ENCODE measurements around the gene TUBA1A.
"Not testable (repeated sequence)": the region's sequence is repeated elsewhere in the genome, so short reads cannot be mapped to it uniquely, and the experiment has no call there.

The TUBA1A gene

GRCh38 chr12:49170924-49171323 is 18.0 kb downstream of the TUBA1A start:
- no peak for TF ChIP-seq CTCF (IDR thresholded peaks at IDR 0.05; ENCODE audit: insufficient read depth, low read depth, low read length, missing control alignments)
- no peak for DNase-seq (ENCODE audit: low read depth)
- H3K4me3 ChIP-seq (ENCODE audit: low read length) = no peak overlapping the region

DNA sequence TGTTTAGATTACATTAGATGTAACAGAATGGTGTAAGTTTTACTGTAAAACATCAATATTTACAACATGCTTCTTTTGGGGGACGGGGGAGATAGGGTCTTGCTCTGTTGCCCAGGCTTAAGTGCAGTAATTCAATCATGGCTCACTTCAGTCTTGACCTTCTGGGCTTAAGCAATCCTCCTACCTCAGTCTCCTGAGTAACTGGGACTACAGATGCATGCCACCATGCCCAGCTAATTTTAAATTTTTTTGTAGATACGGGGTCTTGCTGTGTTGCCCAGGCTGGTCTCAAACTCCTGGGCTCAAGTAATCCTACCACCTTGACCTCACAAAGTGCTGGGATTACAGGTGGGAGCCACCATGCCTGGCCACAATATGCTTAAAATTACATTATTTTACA is 23.8 kb downstream of the TUBA1A start:
- H3K4me3 ChIP-seq (ENCODE audit: low read length) = no peak overlapping the region
- no peak for TF ChIP-seq CTCF (IDR thresholded peaks at IDR 0.05; ENCODE audit: insufficient read depth, low read depth, low read length, missing control alignments)
- no peak for DNase-seq (ENCODE audit: low read depth)

GRCh38 chr12:49161901-49162300 is 27.0 kb downstream of the TUBA1A start:
- not testable (repeated sequence) for H3K4me3 ChIP-seq (ENCODE audit: low read length)

GRCh38 chr12:49161092-49161795 is 27.6 kb downstream of the TUBA1A start:
- no peak overlapping the region for H3K4me3 ChIP-seq (ENCODE audit: low read length)
- TF ChIP-seq CTCF (IDR thresholded peaks at IDR 0.05; ENCODE audit: insufficient read depth, low read depth, low read length, missing control alignments) = no peak
- no peak for DNase-seq (ENCODE audit: low read depth)

More at GRCh38 chr12:49161901-49162300, 27.0 kb downstream of the TUBA1A start:
- DNase-seq (ENCODE audit: low read depth) = not testable (repeated sequence)

- DNase-seq (ENCODE audit: low read depth) = peak; percentile 8
- TF ChIP-seq CTCF (IDR thresholded peaks at IDR 0.05; ENCODE audit: insufficient read depth, low read depth, low read length, missing control alignments) = no peak
- no peak overlapping the region for H3K4me3 ChIP-seq (ENCODE audit: low read length)
Measured at GRCh38 chr12:49160399-49160798, 28.5 kb downstream of the TUBA1A start.

GRCh38 chr12:49154221-49154620 is 34.7 kb downstream of the TUBA1A start:
- H3K4me3 ChIP-seq (ENCODE audit: low read length) = no peak overlapping the region
- DNase-seq (ENCODE audit: low read depth) = no peak
- TF ChIP-seq CTCF (IDR thresholded peaks at IDR 0.05; ENCODE audit: insufficient read depth, low read depth, low read length, missing control alignments) = no peak

DNA sequence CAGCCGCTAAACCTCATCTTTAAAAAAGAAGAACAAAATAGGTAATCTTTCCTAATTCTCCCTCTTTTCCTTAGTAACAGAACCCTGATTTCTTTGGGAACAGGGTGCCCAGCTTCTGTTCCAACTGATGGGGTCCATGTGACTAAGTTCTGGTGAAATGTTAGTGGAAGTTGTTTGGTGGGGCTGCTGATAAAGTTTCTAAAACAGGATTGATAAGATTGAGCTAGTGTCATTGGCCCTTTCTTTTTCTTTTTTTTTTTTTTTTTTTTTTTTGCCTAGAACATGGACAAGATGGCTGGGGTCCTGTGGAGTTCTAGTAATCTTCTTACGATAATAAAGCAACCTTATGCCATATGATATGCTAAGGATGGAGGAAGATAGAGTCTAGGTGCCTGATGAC is 41.5 kb downstream of the TUBA1A start:
- DNase-seq (ENCODE audit: low read depth) = no peak
- no peak overlapping the region for H3K4me3 ChIP-seq (ENCODE audit: low read length)
- TF ChIP-seq CTCF (IDR thresholded peaks at IDR 0.05; ENCODE audit: insufficient read depth, low read depth, low read length, missing control alignments) = no peak
